Neural cell (in vitro differentiated cells): Measurements from ENCODE around the gene NME8.

Source experiments
- CTCF ChIP-seq: fragments of 450-650 bp; IDR thresholded peaks from 2 replicates; pipeline ENCODE4 v1.5.1; 2014; ENCODE audit warnings: antibody characterized with exemption, mild to moderate bottlenecking, moderate library complexity; ENCODE audit not compliant: poor library complexity, severe bottlenecking
- RAD21 ChIP-seq: fragments of 450-650 bp; conservative IDR thresholded peaks from 2 replicates; pipeline ENCODE4 v1.6.1; 2014; ENCODE audit warnings: antibody characterized with exemption, mild to moderate bottlenecking, moderate library complexity

GRCh38 chr7:37927773-37928444 lies 79.5 kb downstream of the NME8 start:
- TF ChIP-seq CTCF (no peak), RAD21 (no peak)
